ENCODE measurements around the gene ZMAT2.
"Not testable (repeated sequence)": the region's sequence is repeated elsewhere in the genome, so short reads cannot be mapped to it uniquely, and the experiment has no call there.

ZMAT2 gene

GRCh38 chr5:140700177-140701144 is at the start of gene ZMAT2:
Gene ZMAT2 (plus strand): TSS chr5:140700447. CDS start chr5:140700461, 14 bp downstream.
- DNase-seq (ENCODE audit: low read depth), result peak; percentile 93

- no peak for DNase-seq (ENCODE audit: low read depth)
Observed at GRCh38 chr5:140658870-140659269, 41.4 kb upstream of the ZMAT2 start.

GRCh38 chr5:140660371-140660770 is 39.9 kb upstream of the ZMAT2 start:
- DNase-seq (ENCODE audit: low read depth), result not testable (repeated sequence)

- no peak for DNase-seq (ENCODE audit: low read depth)
Observed at GRCh38 chr5:140664030-140664358, 36.3 kb upstream of the ZMAT2 start.

GRCh38 chr5:140664359-140665119 is 35.7 kb upstream of the ZMAT2 start, which contains the start of gene WDR55:
Gene WDR55 (plus strand): TSS chr5:140664904. CDS start chr5:140664913, 9 bp downstream.
- peak; percentile 69 for DNase-seq (ENCODE audit: low read depth)

- DNase-seq (ENCODE audit: low read depth), result not testable (repeated sequence)
Observed at GRCh38 chr5:140671035-140671434, 29.2 kb upstream of the ZMAT2 start.

GRCh38 chr5:140671472-140672125 is 28.6 kb upstream of the ZMAT2 start:
- no peak for DNase-seq (ENCODE audit: low read depth)

GRCh38 chr5:140672455-140673186 is 27.6 kb upstream of the ZMAT2 start:
- DNase-seq (ENCODE audit: low read depth), result no peak

GRCh38 chr5:140673187-140673976 is 26.9 kb upstream of the ZMAT2 start, which contains the start of gene DND1:
Gene DND1 (minus strand): TSS chr5:140673576. CDS start chr5:140673542, 34 bp downstream.
- DNase-seq (ENCODE audit: low read depth), result no peak

- DNase-seq (ENCODE audit: low read depth), result no peak
Observed at GRCh38 chr5:140674211-140674610, 26.0 kb upstream of the ZMAT2 start.

- no peak for DNase-seq (ENCODE audit: low read depth)
Observed at GRCh38 chr5:140674629-140675028, 25.6 kb upstream of the ZMAT2 start.

- DNase-seq (ENCODE audit: low read depth), result no peak
Observed at GRCh38 chr5:140677947-140678346, 22.3 kb upstream of the ZMAT2 start.

- no peak for DNase-seq (ENCODE audit: low read depth)
Observed at GRCh38 chr5:140678993-140679392, 21.3 kb upstream of the ZMAT2 start.

- DNase-seq (ENCODE audit: low read depth), result no peak
Observed at GRCh38 chr5:140690376-140690932, 9.8 kb upstream of the ZMAT2 start.

- peak; percentile 87 for DNase-seq (ENCODE audit: low read depth)
Observed at GRCh38 chr5:140690941-140691924, 9.0 kb upstream of the ZMAT2 start, which contains the start of the genes HARS1 and HARS2. Gene HARS1 (minus strand): TSS chr5:140691370. CDS start chr5:140691304, 66 bp downstream. Gene HARS2 (plus strand): TSS chr5:140691455. CDS start chr5:140691649, 194 bp downstream.

- no peak for DNase-seq (ENCODE audit: low read depth)
Observed at GRCh38 chr5:140694276-140694675, 6.0 kb upstream of the ZMAT2 start.

- DNase-seq (ENCODE audit: low read depth), result no peak
Observed at GRCh38 chr5:140696891-140697492, 3.3 kb upstream of the ZMAT2 start.

GRCh38 chr5:140707812-140708211 is 7.6 kb downstream of the ZMAT2 start:
- DNase-seq (ENCODE audit: low read depth), result no peak
